Neutrophil (primary cell): ENCODE results near the gene TRAF3.

Source experiments
- H3K27ac ChIP-seq: fragments of 200-600 bp; sonication (generic); 2 replicates; pipeline ENCODE4 v1.5.1; 2016; ENCODE audit warnings: mild to moderate bottlenecking, moderate library complexity
- H3K27me3 ChIP-seq: fragments of 200-600 bp; sonication (generic); 2 replicates; pipeline ENCODE4 v1.6.0; 2016; ENCODE audit warnings: mild to moderate bottlenecking
- H3K36me3 ChIP-seq: fragments of 200-600 bp; sonication (generic); 2 replicates; pipeline ENCODE4 v1.5.1; 2017
- H3K4me1 ChIP-seq, 2 experiments: fragments of 200-600 bp in 1 of 2; sonication (generic) in 1 of 2; 1 replicate in 1 of 2; 2 replicates in 1 of 2; pipeline versions ENCODE4 v1.5.1 to v1.6.1; 2013 to 2016; ENCODE audit warnings: low read depth in 1 of 2, low read length in 1 of 2, mild to moderate bottlenecking in 1 of 2, moderate library complexity in 1 of 2; ENCODE audit not compliant: control insufficient read depth in 1 of 2, insufficient read depth in 1 of 2
- H3K4me3 ChIP-seq, 2 experiments: fragments of 200-600 bp in 1 of 2; sonication (generic) in 1 of 2; 1 replicate in 1 of 2; 2 replicates in 1 of 2; pipeline ENCODE4 v1.5.1; 2013 to 2016; ENCODE audit warnings: low read depth in 1 of 2, low read length in 1 of 2, mild to moderate bottlenecking in 1 of 2, moderate library complexity in 1 of 2
- H3K9me3 ChIP-seq: fragments of 200-600 bp; sonication (generic); 2 replicates; pipeline ENCODE4 v1.5.1; 2016
- CTCF ChIP-seq: fragments of 200-600 bp; sonication (generic); IDR thresholded peaks from 2 replicates; pipeline ENCODE4 v1.5.1; 2016; ENCODE audit warnings: antibody characterized with exemption

Gene TRAF3

GRCh38 chr14:102878970-102879460 is 101.8 kb downstream of the TRAF3 start:
- H3K9me3 ChIP-seq: no peaks in the 10 kb centered on the region
- H3K27ac ChIP-seq: no peak overlapping the region
- no peak overlapping the region for H3K4me3 ChIP-seq
- no peak for TF ChIP-seq CTCF
- H3K36me3 ChIP-seq: peaks cover 92% of the 10 kb centered on the region
- no peaks in the 10 kb centered on the region for H3K27me3 ChIP-seq
- no peaks in the 10 kb centered on the region for H3K4me1 ChIP-seq

- no peak overlapping the region for H3K4me3 ChIP-seq
- TF ChIP-seq CTCF: no peak
- no peaks in the 10 kb centered on the region for H3K4me1 ChIP-seq
- H3K27ac ChIP-seq: no peak overlapping the region
- H3K27me3 ChIP-seq: no peaks in the 10 kb centered on the region
- no peaks in the 10 kb centered on the region for H3K9me3 ChIP-seq
- H3K36me3 ChIP-seq: peaks cover 93% of the 10 kb centered on the region
Observed at GRCh38 chr14:102882226-102882906, 105.1 kb downstream of the TRAF3 start.

- Histone ChIP-seq H3K9me3 (no peaks in the 10 kb centered on the region), H3K36me3 (peaks cover 92% of the 10 kb centered on the region), H3K27ac (no peak overlapping the region)
Observed at GRCh38 chr14:102883089-102883541, 105.9 kb downstream of the TRAF3 start.

GRCh38 chr14:102883554-102883953 is 106.3 kb downstream of the TRAF3 start:
- Histone ChIP-seq H3K4me3 (no peak overlapping the region), H3K4me1 (no peaks in the 10 kb centered on the region), H3K9me3 (no peaks in the 10 kb centered on the region), H3K36me3 (peaks cover 92% of the 10 kb centered on the region), H3K27ac (no peak overlapping the region), H3K27me3 (no peaks in the 10 kb centered on the region)
- TF ChIP-seq CTCF: no peak

More at GRCh38 chr14:102883089-102883541, 105.9 kb downstream of the TRAF3 start:
- no peaks in the 10 kb centered on the region for H3K27me3 ChIP-seq
- no peaks in the 10 kb centered on the region for H3K4me1 ChIP-seq
- H3K4me3 ChIP-seq: no peak overlapping the region
- TF ChIP-seq CTCF: no peak

- no peaks in the 10 kb centered on the region for H3K9me3 ChIP-seq
- H3K36me3 ChIP-seq: peaks cover 91% of the 10 kb centered on the region
- no peaks in the 10 kb centered on the region for H3K4me1 ChIP-seq
- H3K4me3 ChIP-seq: no peak overlapping the region
- no peak overlapping the region for H3K27ac ChIP-seq
- TF ChIP-seq CTCF: no peak
- no peaks in the 10 kb centered on the region for H3K27me3 ChIP-seq
Observed at GRCh38 chr14:102885737-102886447, 108.6 kb downstream of the TRAF3 start.
